Smooth muscle cell (in vitro differentiated cells): ENCODE results near the gene TOP3B. TPM values are rescaled to one million over a fixed set of nuclear protein-coding genes. Genes with fewer than 3 reads are reported as not detected.

Source experiments
- DNase-seq: peaks from one replicate; lab custom pipeline; 2025; ENCODE audit not compliant: unreplicated experiment; lab: John Stamatoyannopoulos, UW
- H2AFZ ChIP-seq: fragments of 200-600 bp; sonication (generic); 2 replicates; pipeline ENCODE4 v1.6.0; 2016; ENCODE audit warnings: antibody characterized with exemption, low read depth, mild to moderate bottlenecking
- H3F3A ChIP-seq: fragments of 200-600 bp; sonication (generic); 2 replicates; pipeline ENCODE4 v1.6.0; 2017; ENCODE audit warnings: antibody characterized with exemption, low read depth
- H3K27ac ChIP-seq: fragments of 200-600 bp; sonication (generic); 2 replicates; pipeline ENCODE4 v1.5.1; 2016; ENCODE audit warnings: low read depth, mild to moderate bottlenecking
- H3K27me3 ChIP-seq: fragments of 200-600 bp; sonication (generic); 2 replicates; pipeline ENCODE4 v1.6.1; 2016; ENCODE audit warnings: low read depth, mild to moderate bottlenecking
- H3K36me3 ChIP-seq: fragments of 200-600 bp; sonication (generic); 2 replicates; pipeline ENCODE4 v1.5.1; 2016; ENCODE audit warnings: low read depth
- H3K4me1 ChIP-seq: fragments of 200-600 bp; sonication (generic); 2 replicates; pipeline ENCODE4 v1.5.1; 2016; ENCODE audit warnings: low read depth
- H3K4me2 ChIP-seq: fragments of 200-600 bp; sonication (generic); 2 replicates; pipeline ENCODE4 v1.6.0; 2016; ENCODE audit warnings: mild to moderate bottlenecking
- H3K4me3 ChIP-seq: fragments of 200-600 bp; sonication (generic); 2 replicates; pipeline ENCODE4 v1.5.1; 2016; ENCODE audit warnings: mild to moderate bottlenecking
- H3K79me2 ChIP-seq: fragments of 200-600 bp; sonication (generic); 2 replicates; pipeline ENCODE4 v1.6.0; 2016; ENCODE audit warnings: low read depth, mild to moderate bottlenecking
- H3K9ac ChIP-seq: fragments of 200-600 bp; sonication (generic); 2 replicates; pipeline ENCODE4 v1.6.0; 2016; ENCODE audit warnings: low read depth
- H3K9me3 ChIP-seq: fragments of 200-600 bp; sonication (generic); replicated peaks from 2 replicates; pipeline ENCODE4 v1.5.1; 2016; ENCODE audit warnings: low read depth
- H4K20me1 ChIP-seq: fragments of 200-600 bp; sonication (generic); 2 replicates; pipeline ENCODE4 v1.6.0; 2016; ENCODE audit warnings: low read depth
- CTCF ChIP-seq: fragments of 200-600 bp; sonication (generic); IDR thresholded peaks from 2 replicates; pipeline ENCODE4 v1.5.1; 2017; ENCODE audit warnings: borderline replicate concordance, mild to moderate bottlenecking, antibody characterized with exemption; ENCODE audit not compliant: insufficient read depth, poor library complexity, severe bottlenecking
- WGBS: methylation state at CpG from one replicate; pipeline ENCODE4 v1.1.7; 2016; ENCODE audit warnings: low lambda C conversion rate; 5-methylcytosine and 5-hydroxymethylcytosine counted together
- polyA plus RNA-seq: library from polyadenylated mRNA; unstranded; fragments of >200 nt; fragmentation: Nextera tagmentation; extraction: Ambion mirVana; gene quantifications from 2 replicates; pipeline ENCODE4 v1.2.1, GENCODE V29; 2016
- total RNA-seq: library from RNA; depleted of rRNA; stranded (reverse); fragments of >200 nt; gene quantifications from 2 replicates; pipeline ENCODE4 v1.2.3, GENCODE V29; 2014

The TOP3B gene
- total and polyA plus RNA-seq, 2 experiments from 2014 or later = 15.2 to 17.6 TPM

GRCh38 chr22:21922370-21923162 is 60.0 kb downstream of the TOP3B start:
- Histone ChIP-seq H3K36me3 (no peaks in the 10 kb centered on the region), H3F3A (no peaks in the 10 kb centered on the region), H3K4me2 (no peak overlapping the region), H3K9ac (no peak overlapping the region), H4K20me1 (no peaks in the 10 kb centered on the region), H3K9me3 (no peaks in the 10 kb centered on the region), H2AFZ (no peak overlapping the region), H3K79me2 (no peaks in the 10 kb centered on the region), H3K4me3 (no peak overlapping the region), H3K27ac (no peak overlapping the region), H3K4me1 (peaks cover 14% of the 10 kb centered on the region), H3K27me3 (no peaks in the 10 kb centered on the region)
- no peak for DNase-seq
- TF ChIP-seq CTCF = no peak
- 94% methylated on average over 20 of the region's 20 CpGs for WGBS

GRCh38 chr22:21921729-21922128 is 60.9 kb downstream of the TOP3B start:
- Histone ChIP-seq H3K27ac (no peak overlapping the region), H3K4me1 (peaks cover 14% of the 10 kb centered on the region), H2AFZ (no peak overlapping the region), H3K36me3 (no peaks in the 10 kb centered on the region), H3K4me2 (no peak overlapping the region), H3K4me3 (no peak overlapping the region), H3F3A (no peaks in the 10 kb centered on the region), H4K20me1 (no peaks in the 10 kb centered on the region), H3K27me3 (no peaks in the 10 kb centered on the region), H3K79me2 (no peaks in the 10 kb centered on the region), H3K9me3 (no peaks in the 10 kb centered on the region), H3K9ac (no peak overlapping the region)
- WGBS = 82% methylated on average over 8 of the region's 8 CpGs
- TF ChIP-seq CTCF = no peak
- DNase-seq = no peak

- Histone ChIP-seq H3K36me3 (no peaks in the 10 kb centered on the region), H3K9me3 (no peaks in the 10 kb centered on the region), H3K9ac (no peak overlapping the region), H4K20me1 (no peaks in the 10 kb centered on the region), H3F3A (no peaks in the 10 kb centered on the region), H3K79me2 (no peaks in the 10 kb centered on the region), H3K4me1 (peaks cover 14% of the 10 kb centered on the region), H3K27ac (no peak overlapping the region), H3K4me2 (no peak overlapping the region), H3K27me3 (no peaks in the 10 kb centered on the region), H2AFZ (no peak overlapping the region), H3K4me3 (no peak overlapping the region)
- WGBS = 89% methylated on average over 13 of the region's 13 CpGs
- TF ChIP-seq CTCF = no peak
- no peak for DNase-seq
Observed at GRCh38 chr22:21921184-21921721, 61.3 kb downstream of the TOP3B start.
